D341Med (cell line): ENCODE data around the gene SCRN1.

ENCODE experiments used
- DNase-seq: peaks from one replicate; pipeline ENCODE4 v3.0.0; 2012; ENCODE audit warnings: low spot score

Gene SCRN1

GRCh38 chr7:29890251-29890650 lies 99.3 kb downstream of the SCRN1 start:
- no peak for DNase-seq

DNA sequence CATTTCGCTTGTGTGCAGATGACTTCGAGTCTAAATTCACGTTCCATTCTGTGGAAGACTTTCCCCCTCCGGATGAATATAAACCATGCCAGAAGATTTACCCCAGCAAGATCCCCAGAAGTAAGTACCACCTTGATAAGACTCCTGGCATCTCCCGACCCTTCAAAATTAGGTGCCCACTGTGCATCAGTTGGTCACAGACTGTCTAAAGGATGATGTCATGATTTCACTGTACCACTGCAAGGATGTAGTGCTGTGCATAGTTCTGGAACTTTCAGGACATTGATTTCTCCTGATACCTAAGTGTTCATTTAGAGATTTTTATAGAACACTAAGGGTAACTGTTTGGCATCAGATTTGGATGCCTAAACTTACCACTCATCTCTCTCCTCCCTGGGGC lies 100.3 kb downstream of the SCRN1 start:
- no peak for DNase-seq

DNA sequence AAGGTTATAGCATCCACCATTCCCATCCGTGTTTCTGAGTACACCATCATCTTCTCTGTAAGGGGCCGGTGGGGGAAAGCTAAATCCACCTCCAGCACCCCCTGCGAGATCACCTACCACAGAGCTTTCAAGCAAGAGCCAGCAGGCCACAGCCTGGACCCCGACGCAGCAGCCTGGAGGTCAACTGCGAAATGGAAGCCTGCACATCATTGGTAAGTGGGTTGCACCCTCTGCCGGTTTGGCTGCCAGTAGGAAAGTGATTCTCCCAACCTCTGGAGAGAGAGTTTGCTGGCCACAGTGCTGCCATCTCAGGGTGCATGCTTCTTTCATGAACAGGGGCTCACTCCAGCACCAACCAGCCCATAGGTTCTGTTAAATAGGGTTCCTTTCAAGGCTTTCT lies 101.6 kb downstream of the SCRN1 start:
- DNase-seq = no peak

- no peak for DNase-seq
These were observed 102.8 kb downstream of the SCRN1 start for GRCh38 chr7:29886827-29887226.

- no peak for DNase-seq
These were observed 104.0 kb downstream of the SCRN1 start for GRCh38 chr7:29885626-29886025.

DNA sequence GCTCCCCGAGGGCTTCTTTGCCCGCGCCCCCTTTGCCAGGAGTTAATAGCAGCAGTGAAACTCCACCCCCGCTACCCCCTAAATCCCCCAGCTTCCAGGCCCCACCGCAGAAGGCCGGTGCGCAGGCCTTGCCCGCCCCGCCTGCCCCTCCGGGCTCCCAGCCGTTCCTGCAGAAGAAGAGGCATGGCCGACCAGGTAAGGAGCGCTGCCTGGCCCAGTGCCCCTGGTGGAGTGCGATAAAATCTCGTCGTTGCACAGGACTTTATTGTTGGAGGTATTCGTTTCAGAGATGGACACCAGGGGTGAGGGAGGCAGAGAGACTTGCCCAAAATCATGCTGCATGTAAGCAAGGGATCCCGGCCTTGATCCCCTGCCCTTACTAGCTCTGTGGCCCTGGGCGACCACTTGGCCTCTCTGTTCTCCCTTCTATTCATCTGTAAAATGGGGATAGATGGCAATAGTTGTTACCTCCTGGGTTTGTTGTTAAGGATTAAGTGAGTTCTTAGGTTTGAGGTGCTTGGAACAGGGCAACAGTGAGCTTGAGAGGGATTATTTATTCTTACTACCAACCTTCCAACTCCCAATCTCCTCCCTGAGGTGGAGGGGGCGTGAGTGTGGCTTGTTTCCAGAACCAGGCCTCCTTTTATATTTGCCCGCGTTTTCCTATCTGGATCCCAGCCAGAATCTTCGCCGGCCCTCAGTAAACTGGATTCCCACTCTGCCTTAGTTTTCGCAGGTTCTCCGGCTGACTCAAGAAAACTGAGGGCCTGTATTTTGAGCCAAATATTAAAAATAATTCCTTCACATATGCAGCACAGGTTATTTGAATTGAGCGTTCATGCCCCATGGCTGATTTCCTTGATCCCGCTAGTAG lies 105.0 kb downstream of the SCRN1 start:
- DNase-seq = no peak

DNA sequence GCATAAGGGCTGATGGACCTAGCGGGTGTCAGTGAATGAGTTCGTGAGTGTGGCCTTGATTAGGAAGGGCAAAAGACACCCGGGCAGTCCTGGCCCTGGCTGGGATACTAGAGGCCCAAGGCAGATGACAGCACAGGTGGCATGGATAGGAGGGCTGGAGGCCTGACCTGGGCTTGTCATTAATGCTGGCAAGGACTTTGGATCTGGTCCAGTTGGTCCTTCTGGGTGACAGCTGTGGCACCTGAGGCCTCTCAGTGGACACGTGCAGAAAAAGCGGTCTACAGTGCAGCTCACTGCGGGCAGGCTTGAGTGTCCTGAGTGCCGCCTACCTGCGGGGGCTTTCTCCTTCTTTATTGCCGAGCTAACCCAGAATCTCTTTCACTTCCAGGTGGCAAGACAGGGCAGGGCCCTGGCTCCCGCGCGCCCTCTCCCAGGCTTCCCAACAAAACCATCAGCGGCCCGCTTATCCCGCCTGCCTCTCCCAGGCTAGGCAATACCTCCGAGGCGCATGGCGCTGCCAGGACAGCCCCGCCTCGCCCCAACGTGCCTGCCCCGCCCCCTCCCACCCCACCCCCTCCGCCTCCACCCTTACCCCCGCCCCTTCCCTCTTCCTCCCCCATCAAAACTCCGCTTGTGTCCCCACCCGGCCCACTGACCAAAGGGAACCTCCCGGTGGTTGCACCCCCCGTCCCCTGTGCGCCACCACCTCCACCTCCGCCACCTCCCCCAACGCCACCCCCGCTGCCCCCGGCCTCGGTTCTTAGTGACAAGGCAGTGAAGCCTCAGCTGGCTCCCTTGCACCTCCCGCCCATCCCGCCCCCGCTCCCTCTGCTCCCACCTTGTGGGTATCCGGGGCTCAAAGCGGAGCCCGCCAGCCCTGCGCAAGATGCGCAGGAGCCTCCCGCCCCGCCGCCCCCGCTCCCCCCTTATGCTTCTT lies 105.9 kb downstream of the SCRN1 start:
- DNase-seq = no peak

DNA sequence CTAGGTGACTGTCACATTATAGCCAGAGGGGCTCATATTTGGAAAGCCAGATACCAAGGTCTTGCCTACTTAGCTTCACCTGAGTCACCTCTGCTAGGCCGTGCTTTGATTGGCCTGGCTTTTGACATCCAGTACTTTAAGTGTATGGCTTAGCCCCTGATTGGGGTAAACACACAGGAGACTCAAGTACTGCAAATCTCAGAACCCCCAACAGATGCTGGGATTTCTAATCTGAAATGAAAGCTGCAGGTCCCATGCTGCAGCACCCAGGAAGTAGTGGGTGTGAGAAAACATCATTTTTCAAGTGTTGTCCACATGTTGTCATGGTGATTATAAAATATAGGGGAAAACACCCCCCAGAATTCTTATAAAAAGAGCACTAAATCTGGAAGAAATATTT lies 107.1 kb downstream of the SCRN1 start:
- no peak for DNase-seq

GRCh38 chr7:29881724-29882123 lies 107.9 kb downstream of the SCRN1 start:
- DNase-seq = no peak

- no peak for DNase-seq
These were observed 110.0 kb downstream of the SCRN1 start for GRCh38 chr7:29879609-29880008.

- DNase-seq = peak; percentile 49
These were observed 111.4 kb downstream of the SCRN1 start for GRCh38 chr7:29878081-29878688.

DNA sequence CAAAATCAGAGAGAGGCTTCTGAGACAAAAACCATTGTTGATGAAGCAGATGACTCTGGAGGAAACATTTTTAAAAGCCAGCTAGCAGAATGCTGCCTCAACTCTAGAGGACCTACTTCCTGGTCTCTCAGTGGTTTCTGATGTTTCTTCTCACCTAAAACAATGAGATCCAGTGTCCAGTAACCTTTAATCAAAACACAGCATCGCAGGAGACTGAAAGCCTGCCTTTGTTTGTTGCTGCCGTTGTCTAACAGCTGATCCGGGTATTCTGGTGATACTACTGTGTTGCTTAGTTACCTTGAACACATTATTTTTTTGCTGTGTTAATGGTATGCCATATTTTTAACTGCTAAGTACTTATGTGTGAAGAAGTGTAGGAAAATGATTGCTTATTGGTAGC lies 112.4 kb downstream of the SCRN1 start:
- peak; percentile 2 for DNase-seq

GRCh38 chr7:29875741-29876140 lies 113.9 kb downstream of the SCRN1 start:
- peak; percentile 17 for DNase-seq

DNA sequence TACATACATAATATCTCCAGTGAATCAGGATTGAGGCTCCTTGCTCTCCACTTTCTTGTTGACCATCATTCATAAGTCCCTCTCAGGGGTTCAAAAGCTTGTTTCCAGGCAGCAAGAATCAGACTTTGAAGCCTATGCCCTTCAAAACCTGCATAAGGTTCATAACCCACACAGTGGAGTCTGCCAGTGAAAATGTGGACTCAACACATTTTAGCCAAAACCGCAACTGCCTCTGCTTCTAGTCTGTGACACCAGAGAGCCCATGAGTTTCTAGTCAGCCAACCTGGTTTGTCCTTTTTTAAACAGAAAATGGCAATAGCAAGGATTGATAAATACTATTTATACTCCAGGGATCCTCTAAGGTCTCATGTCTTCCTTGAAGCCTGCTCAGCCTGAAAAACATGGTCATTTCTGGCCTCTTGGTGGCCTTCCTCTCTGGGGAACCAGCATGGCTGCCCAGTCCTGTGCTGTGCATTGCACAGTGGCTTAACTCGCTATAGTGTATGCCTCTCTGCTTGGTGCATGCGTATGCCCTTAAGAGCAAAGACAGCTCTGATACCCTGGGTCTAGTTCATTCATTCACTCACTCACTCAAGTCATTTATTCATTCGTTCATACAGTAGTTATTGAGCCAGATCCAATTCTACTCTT lies 115.8 kb downstream of the SCRN1 start:
- DNase-seq = no peak

DNA sequence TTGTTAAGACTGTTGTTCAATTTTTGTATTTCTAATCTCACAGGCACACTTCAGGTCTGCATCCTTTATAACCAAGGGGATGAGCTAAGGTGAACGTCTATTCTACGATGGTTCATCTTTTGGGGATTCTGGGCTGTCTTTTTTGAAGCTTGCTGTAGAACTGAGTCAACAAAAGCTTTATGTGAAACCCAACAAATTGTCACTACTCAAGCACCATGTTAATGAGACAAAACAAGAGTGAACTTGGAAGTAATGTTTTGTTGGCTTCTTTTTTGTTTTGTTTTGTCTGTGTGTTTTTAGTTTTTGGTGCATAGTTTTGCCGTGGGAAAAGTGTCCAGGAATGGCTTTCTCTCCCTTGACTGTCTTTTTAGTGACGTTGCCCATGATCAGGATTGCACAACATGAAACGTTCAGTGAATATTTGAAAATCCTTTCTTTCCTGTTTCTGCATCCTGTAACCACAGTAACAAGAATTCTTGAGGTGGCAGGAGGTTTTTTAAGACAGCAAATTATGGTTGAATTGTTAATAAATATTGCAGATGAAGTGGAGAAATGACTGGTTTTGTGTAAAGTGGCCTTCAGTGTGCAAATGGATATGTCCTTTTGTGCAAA lies 117.7 kb downstream of the SCRN1 start:
- DNase-seq = no peak
